H9 (cell line): ENCODE results near the gene GATA2. TPM values are rescaled to one million over a fixed set of nuclear protein-coding genes. Genes with fewer than 3 reads are reported as not detected.
A peak's percentile ranks its signal among the peaks of the same experiment; 100 is the strongest.

ENCODE experiments used
- DNase-seq: peaks from one replicate; pipeline ENCODE4 v3.0.0-alpha.2; 2017
- H2AFZ ChIP-seq: one replicate; pipeline ENCODE4 v1.6.1; 2013; ENCODE audit warnings: mild to moderate bottlenecking, low read length, control low read depth, moderate library complexity
- H2AK5ac ChIP-seq: 2 replicates; pipeline ENCODE4 v1.6.1; 2013; ENCODE audit warnings: low read length, control low read depth, mixed read lengths; ENCODE audit not compliant: insufficient read length
- H2BK120ac ChIP-seq: one replicate; pipeline ENCODE4 v1.6.1; 2013; ENCODE audit warnings: low read depth, mild to moderate bottlenecking, low read length, control low read depth, inconsistent platforms; ENCODE audit not compliant: poor library complexity, severe bottlenecking
- H2BK12ac ChIP-seq: 2 replicates; pipeline ENCODE4 v1.6.1; 2013; ENCODE audit warnings: low read length, control low read depth, mixed read lengths, low read depth; ENCODE audit not compliant: insufficient read length
- H2BK15ac ChIP-seq: 2 replicates; pipeline ENCODE4 v1.6.1; 2013; ENCODE audit warnings: low read depth, low read length, control low read depth
- H2BK20ac ChIP-seq: one replicate; pipeline ENCODE4 v1.6.1; 2013; ENCODE audit warnings: low read depth, mild to moderate bottlenecking, low read length, control low read depth, inconsistent platforms; ENCODE audit not compliant: poor library complexity, severe bottlenecking
- H2BK5ac ChIP-seq: 2 replicates; pipeline ENCODE4 v1.6.1; 2013; ENCODE audit warnings: low read length, control low read depth, mixed read lengths; ENCODE audit not compliant: insufficient read length
- H3K14ac ChIP-seq: 2 replicates; pipeline ENCODE4 v1.6.1; 2013; ENCODE audit warnings: low read length, control low read depth; ENCODE audit not compliant: insufficient read depth
- H3K18ac ChIP-seq: 2 replicates; pipeline ENCODE4 v1.6.1; 2013; ENCODE audit warnings: low read depth, mild to moderate bottlenecking, mixed read lengths, low read length, control low read depth; ENCODE audit not compliant: insufficient read length
- H3K23ac ChIP-seq: 2 replicates; pipeline ENCODE4 v1.6.1; 2013; ENCODE audit warnings: low read length, control low read depth, mixed read lengths, low read depth; ENCODE audit not compliant: insufficient read length
- H3K23me2 ChIP-seq: 2 replicates; pipeline ENCODE4 v1.6.1; 2013; ENCODE audit warnings: low read depth, mild to moderate bottlenecking, mixed read lengths, low read length, control low read depth; ENCODE audit not compliant: insufficient read length, poor library complexity, severe bottlenecking
- H3K27ac ChIP-seq: 2 replicates; pipeline ENCODE4 v1.5.1; 2013; ENCODE audit warnings: low read length, control low read depth, mixed read lengths, low read depth; ENCODE audit not compliant: insufficient read length
- H3K27me3 ChIP-seq: 2 replicates; pipeline ENCODE4 v1.6.1; 2013; ENCODE audit warnings: low read length, control low read depth, inconsistent platforms; ENCODE audit not compliant: insufficient read depth
- H3K4ac ChIP-seq: 2 replicates; pipeline ENCODE4 v1.6.1; 2013; ENCODE audit warnings: low read depth, mild to moderate bottlenecking, control low read depth, inconsistent platforms, low read length, moderate library complexity
- H3K4me1 ChIP-seq: 2 replicates; pipeline ENCODE4 v1.6.1; 2013; ENCODE audit warnings: low read length, control low read depth, inconsistent platforms; ENCODE audit not compliant: insufficient read depth
- H3K4me2 ChIP-seq: 2 replicates; pipeline ENCODE4 v1.6.1; 2013; ENCODE audit warnings: low read length, control low read depth, mixed read lengths; ENCODE audit not compliant: insufficient read length, insufficient read depth
- H3K56ac ChIP-seq: 2 replicates; pipeline ENCODE4 v1.6.1; 2013; ENCODE audit warnings: low read depth, mild to moderate bottlenecking, mixed read lengths, low read length, control low read depth; ENCODE audit not compliant: insufficient read length
- H3K79me1 ChIP-seq: 2 replicates; pipeline ENCODE4 v1.6.1; 2013; ENCODE audit warnings: low read depth, mild to moderate bottlenecking, moderate library complexity, low read length, control low read depth, inconsistent platforms; ENCODE audit not compliant: insufficient read depth, poor library complexity, severe bottlenecking
- H3K79me2 ChIP-seq: 2 replicates; pipeline ENCODE4 v1.6.1; 2013; ENCODE audit warnings: low read length, control low read depth, inconsistent platforms; ENCODE audit not compliant: insufficient read depth
- H3K9ac ChIP-seq: 2 replicates; pipeline ENCODE4 v1.6.1; 2013; ENCODE audit warnings: low read length, control low read depth, mixed read lengths; ENCODE audit not compliant: insufficient read length; ENCODE audit errors: extremely low read depth
- H3K9me3 ChIP-seq: one replicate; pipeline ENCODE4 v1.6.1; 2013; ENCODE audit warnings: low read depth, low read length, inconsistent platforms; ENCODE audit not compliant: control insufficient read depth
- H3T11ph ChIP-seq: one replicate; pipeline ENCODE4 v1.6.1; 2013; ENCODE audit warnings: mild to moderate bottlenecking, low read length, control low read depth, inconsistent platforms
- H4K20me1 ChIP-seq: one replicate; pipeline ENCODE4 v1.6.1; 2013; ENCODE audit not compliant: control insufficient read depth, insufficient read length, insufficient read depth
- H4K5ac ChIP-seq: 2 replicates; pipeline ENCODE4 v1.6.1; 2013; ENCODE audit warnings: low read depth, mild to moderate bottlenecking, mixed read lengths, low read length, control low read depth; ENCODE audit not compliant: insufficient read length
- H4K8ac ChIP-seq: replicated peaks from 2 replicates; pipeline ENCODE4 v1.6.1; 2013; ENCODE audit warnings: low read length, control low read depth, mixed read lengths, low read depth; ENCODE audit not compliant: insufficient read length
- H4K91ac ChIP-seq: 2 replicates; pipeline ENCODE4 v1.6.1; 2013; ENCODE audit warnings: low read depth, mild to moderate bottlenecking, moderate library complexity, mixed read lengths, low read length, control low read depth; ENCODE audit not compliant: insufficient read length
- H3K27ac Mint-ChIP-seq, 3 experiments: 2 replicates in 2 of 3; 3 replicates in 1 of 3; pipeline ENCODE4 v1.8.0; 2020 to 2021; ENCODE audit warnings: mixed read lengths in 3 of 3, mild to moderate bottlenecking in 1 of 3, moderate library complexity in 1 of 3
- H3K27me3 Mint-ChIP-seq: 2 replicates; pipeline ENCODE4 v1.8.0; 2021; ENCODE audit warnings: low read depth, mild to moderate bottlenecking, moderate library complexity, mixed read lengths
- H3K36me3 Mint-ChIP-seq, 3 experiments: 2 replicates in 2 of 3; 3 replicates in 1 of 3; pipeline ENCODE4 v1.8.0; 2020 to 2021; ENCODE audit warnings: low read depth in 3 of 3, mixed read lengths in 3 of 3; ENCODE audit not compliant: insufficient read depth in 1 of 3
- H3K4me1 Mint-ChIP-seq, 2 experiments: 2 replicates each; pipeline ENCODE4 v1.8.0; 2020; ENCODE audit warnings: mixed read lengths in 2 of 2
- H3K4me3 Mint-ChIP-seq, 2 experiments: 2 replicates in 1 of 2; 3 replicates in 1 of 2; pipeline ENCODE4 v1.8.0; 2020 to 2021; ENCODE audit warnings: mild to moderate bottlenecking in 2 of 2, mixed read lengths in 2 of 2, moderate library complexity in 1 of 2
- H3K9me3 Mint-ChIP-seq, 2 experiments: 2 replicates in 1 of 2; 3 replicates in 1 of 2; pipeline ENCODE4 v1.8.0; 2020; ENCODE audit warnings: mild to moderate bottlenecking in 2 of 2, mixed read lengths in 2 of 2, moderate library complexity in 1 of 2
- WGBS: extraction: QIAGEN DNeasy Blood & Tissue Kit; methylation state at CpG from one replicate; pipeline ENCODE4 v1.1.7; 2013; ENCODE audit warnings: missing lambda C conversion rate, low lambda C conversion rate, mixed read lengths; ENCODE audit not compliant: insufficient read length; ENCODE audit errors: extremely low coverage; 5-methylcytosine and 5-hydroxymethylcytosine counted together
- total RNA-seq: library from RNA; stranded (reverse); gene quantifications from 2 replicates; pipeline ENCODE4 v1.2.1, GENCODE V29; 2021
- TF ChIP-seq, protein P1 (sequence below): fragments of 200-600 bp; sonication (generic); conservative IDR thresholded peaks from 3 replicates; pipeline ENCODE4 v1.8.0; 2021; ENCODE audit warnings: antibody characterized with exemption, mild to moderate bottlenecking

Gene GATA2
- total RNA-seq, 1 experiment from 2014 or later: 1.9 TPM

DNA sequence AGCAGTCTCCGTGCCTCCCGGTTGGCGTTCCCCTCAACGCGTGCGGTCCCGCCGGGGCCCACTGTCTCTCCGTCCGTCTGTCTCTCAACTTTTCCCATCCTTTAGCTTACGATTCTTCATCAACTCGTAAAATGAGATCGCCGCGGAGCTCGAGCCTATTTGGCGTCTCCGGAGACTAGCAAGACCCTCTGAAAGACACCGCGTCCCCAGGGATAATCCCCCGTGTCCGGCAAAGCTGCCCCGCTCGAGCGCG, 3.4 kb downstream of the GATA2 start:
- Mint-ChIP-seq H3K36me3 (no peaks in the 10 kb centered on the region), H3K27ac (no peak overlapping the region), H3K27me3 (peaks cover 99% of the 10 kb centered on the region), H3K9me3 (peaks cover 2 to 3% of the 10 kb centered on the region in 2 experiments; a peak in 3 of 5 replicates), H3K4me1 (peaks cover 34 to 60% of the 10 kb centered on the region in 2 experiments), H3K4me3 (peak overlapping the region; percentile 56 to 81)
- no peak overlapping the region for H4K5ac ChIP-seq
- no peak overlapping the region for H3K14ac ChIP-seq
- H3K79me1 ChIP-seq: no peaks in the 10 kb centered on the region
- H2BK12ac ChIP-seq: no peak overlapping the region
- peaks cover 89% of the 10 kb centered on the region for H3K27me3 ChIP-seq
- no peaks in the 10 kb centered on the region for H3K79me2 ChIP-seq
- no peak overlapping the region for H3K9ac ChIP-seq
- no peak overlapping the region for H3T11ph ChIP-seq
- peaks cover 21% of the 10 kb centered on the region for H3K23me2 ChIP-seq
- no peak for DNase-seq
- WGBS: no CpG with 5 or more reads among the region's 26 CpGs
- no peak overlapping the region for H2BK15ac ChIP-seq
- H3K4ac ChIP-seq: no peak overlapping the region
- H3K9me3 ChIP-seq: no peaks in the 10 kb centered on the region
- TF ChIP-seq, protein P1, sequence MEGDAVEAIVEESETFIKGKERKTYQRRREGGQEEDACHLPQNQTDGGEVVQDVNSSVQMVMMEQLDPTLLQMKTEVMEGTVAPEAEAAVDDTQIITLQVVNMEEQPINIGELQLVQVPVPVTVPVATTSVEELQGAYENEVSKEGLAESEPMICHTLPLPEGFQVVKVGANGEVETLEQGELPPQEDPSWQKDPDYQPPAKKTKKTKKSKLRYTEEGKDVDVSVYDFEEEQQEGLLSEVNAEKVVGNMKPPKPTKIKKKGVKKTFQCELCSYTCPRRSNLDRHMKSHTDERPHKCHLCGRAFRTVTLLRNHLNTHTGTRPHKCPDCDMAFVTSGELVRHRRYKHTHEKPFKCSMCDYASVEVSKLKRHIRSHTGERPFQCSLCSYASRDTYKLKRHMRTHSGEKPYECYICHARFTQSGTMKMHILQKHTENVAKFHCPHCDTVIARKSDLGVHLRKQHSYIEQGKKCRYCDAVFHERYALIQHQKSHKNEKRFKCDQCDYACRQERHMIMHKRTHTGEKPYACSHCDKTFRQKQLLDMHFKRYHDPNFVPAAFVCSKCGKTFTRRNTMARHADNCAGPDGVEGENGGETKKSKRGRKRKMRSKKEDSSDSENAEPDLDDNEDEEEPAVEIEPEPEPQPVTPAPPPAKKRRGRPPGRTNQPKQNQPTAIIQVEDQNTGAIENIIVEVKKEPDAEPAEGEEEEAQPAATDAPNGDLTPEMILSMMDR: no peak
- H3K18ac ChIP-seq: no peak overlapping the region
- no peak overlapping the region for H3K23ac ChIP-seq
- no peak overlapping the region for H2AK5ac ChIP-seq
- no peak overlapping the region for H2BK20ac ChIP-seq
- no peak overlapping the region for H2AFZ ChIP-seq
- no peak overlapping the region for H3K56ac ChIP-seq
- no peak overlapping the region for H3K27ac ChIP-seq
- H4K8ac ChIP-seq: no peak overlapping the region
- no peak overlapping the region for H2BK5ac ChIP-seq
- peak overlapping the region; percentile 84 for H3K4me2 ChIP-seq
- H4K91ac ChIP-seq: no peak overlapping the region
- peaks cover 2% of the 10 kb centered on the region; the same call in 1 of the 2 replicates for H3K4me1 ChIP-seq
- H2BK120ac ChIP-seq: no peak overlapping the region
- peaks cover 5% of the 10 kb centered on the region for H4K20me1 ChIP-seq
